Mucosa of descending colon (tissue), 3 donors: ENCODE results near the gene SIRPG. TPM values are rescaled to one million over a fixed set of nuclear protein-coding genes. Genes with fewer than 3 reads are reported as not detected.

ENCODE experiments used
- ATAC-seq: fragments of 200-7000 bp; cut with Tn5 transposase; one replicate; pipeline ENCODE4 v1.9.1; 2020; ENCODE audit warnings: mild to moderate bottlenecking, moderate library complexity
- DNase-seq, 3 donors: peaks; one replicate each; pipeline ENCODE4 v3.0.0-alpha.2; 2020
- H3K36me3 ChIP-seq: fragments of 200-600 bp; one replicate; pipeline ENCODE4 v1.8.0; 2021; ENCODE audit warnings: low read depth, mild to moderate bottlenecking
- H3K4me1 ChIP-seq: fragments of 200-600 bp; one replicate; pipeline ENCODE4 v1.8.0; 2021; ENCODE audit warnings: low read depth, mild to moderate bottlenecking
- H3K4me3 ChIP-seq: fragments of 200-600 bp; one replicate; pipeline ENCODE4 v1.8.0; 2021; ENCODE audit warnings: mild to moderate bottlenecking
- H3K9me3 ChIP-seq: fragments of 200-600 bp; one replicate; pipeline ENCODE4 v1.8.0; 2021; ENCODE audit warnings: mild to moderate bottlenecking
- intact Hi-C, 2 donors: fragments of 100-400 bp; cut with DNase I in 1 of 2; cut with micrococcal nuclease in 1 of 2; formaldehyde crosslinking; loops; one replicate each; pipeline versions ENCODE4 v1.11.0 to v1.11.1; 2022; cut with DNase I, micrococcal nuclease
- total RNA-seq, 3 donors: library from RNA; stranded (reverse); fragmentation: NEBNext Ultra II Directional in 2 of 3; extraction: Animal tissue kit (Norgen Biotek cat#: 25700) in 2 of 3; gene quantifications; one replicate each; pipeline versions ENCODE4 v1.2.1 to v1.2.4, GENCODE V29; 2021 to 2023
- TF ChIP-seq, protein P1 (sequence below): fragments of 200-600 bp; IDR thresholded peaks from one replicate; pipeline ENCODE4 v1.8.0; 2022; ENCODE audit warnings: antibody characterized with exemption, mild to moderate bottlenecking
- donor health status: DM: no; HTN: no; CAD: no; lungs with moderate emphysema.
- donor health status: DM: no; HTN: no; CAD: no.
- donor health status: DM: no; HTN: yes; CAD: no.

Gene SIRPG
- total RNA-seq, 3 donors from 2014 or later, result 1.1 to 1.7 (median 1.2) TPM

DNA sequence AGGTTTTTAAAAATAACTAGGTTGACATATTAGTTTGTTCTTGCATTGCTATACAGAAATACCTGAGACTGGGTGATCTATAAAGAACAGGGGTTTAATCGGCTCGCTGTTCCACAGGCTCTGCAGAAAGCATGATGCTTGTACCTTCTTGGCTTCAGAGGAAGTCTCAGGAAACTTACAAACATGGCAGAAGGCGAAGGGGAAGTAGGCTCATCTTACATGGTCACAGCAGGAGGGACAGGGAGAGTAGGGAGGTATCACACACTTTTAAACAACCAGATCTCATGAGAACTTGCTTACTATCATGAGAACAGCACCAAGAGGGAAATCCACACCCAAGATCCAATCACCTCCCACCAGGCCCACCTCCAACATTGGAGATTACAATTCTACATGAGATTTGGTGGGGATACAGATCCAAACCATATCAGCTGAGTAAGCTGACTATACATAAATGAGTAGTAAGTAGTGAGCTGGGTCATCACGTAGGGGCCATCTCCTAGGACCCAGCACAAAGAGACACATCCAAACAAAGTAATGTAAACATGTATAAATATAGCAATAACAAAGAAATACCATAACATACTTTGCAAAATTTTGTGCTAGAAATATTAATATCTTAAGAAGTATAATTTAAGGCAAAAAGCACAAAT is 31.4 kb upstream of the SIRPG start:
- no peak overlapping the region for H3K4me3 ChIP-seq
- TF ChIP-seq, protein P1, sequence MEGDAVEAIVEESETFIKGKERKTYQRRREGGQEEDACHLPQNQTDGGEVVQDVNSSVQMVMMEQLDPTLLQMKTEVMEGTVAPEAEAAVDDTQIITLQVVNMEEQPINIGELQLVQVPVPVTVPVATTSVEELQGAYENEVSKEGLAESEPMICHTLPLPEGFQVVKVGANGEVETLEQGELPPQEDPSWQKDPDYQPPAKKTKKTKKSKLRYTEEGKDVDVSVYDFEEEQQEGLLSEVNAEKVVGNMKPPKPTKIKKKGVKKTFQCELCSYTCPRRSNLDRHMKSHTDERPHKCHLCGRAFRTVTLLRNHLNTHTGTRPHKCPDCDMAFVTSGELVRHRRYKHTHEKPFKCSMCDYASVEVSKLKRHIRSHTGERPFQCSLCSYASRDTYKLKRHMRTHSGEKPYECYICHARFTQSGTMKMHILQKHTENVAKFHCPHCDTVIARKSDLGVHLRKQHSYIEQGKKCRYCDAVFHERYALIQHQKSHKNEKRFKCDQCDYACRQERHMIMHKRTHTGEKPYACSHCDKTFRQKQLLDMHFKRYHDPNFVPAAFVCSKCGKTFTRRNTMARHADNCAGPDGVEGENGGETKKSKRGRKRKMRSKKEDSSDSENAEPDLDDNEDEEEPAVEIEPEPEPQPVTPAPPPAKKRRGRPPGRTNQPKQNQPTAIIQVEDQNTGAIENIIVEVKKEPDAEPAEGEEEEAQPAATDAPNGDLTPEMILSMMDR, result no peak
- DNase-seq (no peak), ATAC-seq (no peak)
- H3K4me1 ChIP-seq, result no peaks in the 10 kb centered on the region
- H3K36me3 ChIP-seq, result no peaks in the 10 kb centered on the region
- intact Hi-C loops, result no loop called here
- H3K9me3 ChIP-seq, result no peaks in the 10 kb centered on the region

DNA sequence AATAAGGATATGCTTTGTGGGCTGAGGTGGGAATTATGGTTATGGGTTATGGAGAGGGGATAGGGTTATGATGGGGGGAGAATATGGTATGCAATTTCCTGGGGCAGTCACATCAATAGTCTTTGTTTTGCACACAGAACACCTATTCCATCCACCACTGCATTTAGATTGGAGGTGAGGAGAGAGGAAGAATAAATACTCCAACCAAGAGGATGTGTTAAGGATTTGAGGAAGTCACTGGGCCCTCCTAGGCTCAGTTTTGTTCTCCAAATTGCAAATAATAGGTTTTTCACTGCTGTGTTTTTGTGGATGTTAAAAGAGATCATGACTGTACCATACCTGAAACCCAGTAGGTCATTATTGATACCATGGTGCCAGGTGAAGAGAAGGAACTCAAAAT is 29.5 kb upstream of the SIRPG start:
- TF ChIP-seq, protein P1, result no peak
- Histone ChIP-seq H3K36me3 (no peaks in the 10 kb centered on the region), H3K4me3 (no peak overlapping the region), H3K9me3 (no peaks in the 10 kb centered on the region), H3K4me1 (no peaks in the 10 kb centered on the region)
- no peak for ATAC-seq
- intact Hi-C loops, result no loop called here
- DNase-seq, result no peak

DNA sequence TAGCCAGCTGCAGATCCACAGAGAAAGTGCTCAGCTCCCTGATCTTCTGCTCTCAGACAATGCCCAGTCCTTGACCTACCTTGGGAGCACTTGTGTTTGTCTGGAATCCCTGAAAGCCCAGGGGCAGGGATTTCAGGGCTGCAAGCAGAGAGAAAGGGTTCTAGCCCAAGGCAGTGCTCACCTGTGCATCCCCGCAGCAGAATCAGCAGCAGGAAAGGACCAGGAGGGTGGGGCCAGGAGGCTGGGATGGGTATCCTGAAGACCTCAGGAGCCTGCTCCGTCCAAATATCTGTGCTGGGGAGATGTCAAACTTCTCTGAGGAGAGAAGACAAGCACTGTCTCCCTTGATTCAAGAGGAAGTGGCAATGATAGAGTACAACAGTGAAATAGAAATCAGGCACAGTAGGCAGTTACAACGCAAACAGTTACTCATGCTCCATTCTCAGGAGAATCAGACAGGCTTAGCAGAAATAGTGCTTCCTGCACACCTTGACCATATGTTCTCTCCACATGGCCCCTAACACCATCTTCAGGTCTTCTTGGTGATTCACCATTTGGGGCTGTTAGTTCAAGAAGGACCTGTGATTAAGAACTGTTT is 28.7 kb upstream of the SIRPG start:
- ATAC-seq, result peak; percentile 31
- no peak overlapping the region for H3K4me3 ChIP-seq
- H3K4me1 ChIP-seq, result no peaks in the 10 kb centered on the region
- H3K9me3 ChIP-seq, result no peaks in the 10 kb centered on the region
- TF ChIP-seq, protein P1, result no peak
- intact Hi-C loops, result no loop called here
- no peak for DNase-seq
- H3K36me3 ChIP-seq, result no peaks in the 10 kb centered on the region

DNA sequence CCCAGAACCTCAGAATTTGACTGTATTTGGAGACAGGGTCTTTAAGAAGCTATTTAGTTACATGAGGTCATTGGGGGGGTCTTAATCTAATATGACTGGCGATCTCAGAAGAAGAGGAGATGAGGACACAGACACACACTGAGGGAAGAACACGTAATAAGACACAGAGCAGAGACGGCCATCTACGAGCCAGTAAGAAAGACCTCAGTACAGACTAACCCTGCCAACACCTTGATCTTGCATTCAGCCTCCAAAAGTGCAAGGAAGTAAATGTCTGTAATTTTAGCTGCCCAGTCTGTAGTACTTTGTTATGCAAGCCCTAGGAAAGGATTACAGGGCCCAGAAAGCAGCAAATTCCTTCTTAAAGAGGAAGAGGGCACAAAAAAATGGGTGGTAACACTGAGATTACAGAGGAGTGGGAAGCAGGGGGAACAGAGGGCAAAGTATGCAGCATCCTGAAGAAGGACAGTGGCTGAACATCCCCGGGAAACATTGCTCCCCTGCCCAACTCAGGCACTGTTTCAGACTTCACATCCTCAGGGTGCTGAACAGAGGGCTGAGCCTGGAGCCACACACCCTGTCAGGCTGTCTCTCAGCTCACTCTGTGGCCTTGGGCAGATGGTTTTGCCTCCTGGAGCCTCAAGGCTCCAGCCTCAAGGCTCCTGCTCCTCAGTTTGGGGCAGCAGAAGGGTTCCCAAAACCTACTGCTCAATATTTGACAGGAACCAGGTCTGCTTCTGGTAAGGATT is 27.9 kb upstream of the SIRPG start:
- H3K4me3 ChIP-seq, result no peak overlapping the region
- H3K4me1 ChIP-seq, result no peaks in the 10 kb centered on the region
- DNase-seq (no peak), ATAC-seq (peak; percentile 22)
- TF ChIP-seq, protein P1, result no peak
- intact Hi-C loops, result no loop called here
- no peaks in the 10 kb centered on the region for H3K36me3 ChIP-seq
- H3K9me3 ChIP-seq, result no peaks in the 10 kb centered on the region

DNA sequence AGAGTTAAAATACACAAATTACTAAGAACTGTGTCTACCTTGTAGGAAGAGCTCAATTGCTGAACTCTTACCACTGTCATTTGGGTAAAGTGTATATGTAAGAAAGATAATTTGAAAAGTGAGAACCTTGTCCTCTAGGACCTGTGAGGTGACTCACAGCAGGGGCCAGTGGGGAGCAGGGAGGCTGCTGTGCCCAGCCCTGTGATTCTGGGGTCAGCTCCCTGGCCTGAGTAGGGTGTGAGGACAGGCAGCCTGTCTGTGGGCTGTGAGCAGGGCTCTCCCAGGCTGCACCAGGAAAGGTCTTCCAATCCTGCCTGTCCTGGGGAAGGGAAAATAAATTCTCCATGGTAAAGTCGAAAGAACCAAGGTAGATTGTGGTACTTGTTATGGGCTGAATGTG is 27.3 kb upstream of the SIRPG start:
- TF ChIP-seq, protein P1, result no peak
- Histone ChIP-seq H3K36me3 (no peaks in the 10 kb centered on the region), H3K9me3 (no peaks in the 10 kb centered on the region), H3K4me1 (no peaks in the 10 kb centered on the region), H3K4me3 (no peak overlapping the region)
- intact Hi-C loops, result no loop called here
- no peak for ATAC-seq
- no peak for DNase-seq
